ENCODE measurements around the gene COPA. TPM values are rescaled to one million over a fixed set of nuclear protein-coding genes. Genes with fewer than 3 reads are reported as not detected.

COPA gene
- total RNA-seq, 1 experiment from 2014 or later: 183 TPM

DNA sequence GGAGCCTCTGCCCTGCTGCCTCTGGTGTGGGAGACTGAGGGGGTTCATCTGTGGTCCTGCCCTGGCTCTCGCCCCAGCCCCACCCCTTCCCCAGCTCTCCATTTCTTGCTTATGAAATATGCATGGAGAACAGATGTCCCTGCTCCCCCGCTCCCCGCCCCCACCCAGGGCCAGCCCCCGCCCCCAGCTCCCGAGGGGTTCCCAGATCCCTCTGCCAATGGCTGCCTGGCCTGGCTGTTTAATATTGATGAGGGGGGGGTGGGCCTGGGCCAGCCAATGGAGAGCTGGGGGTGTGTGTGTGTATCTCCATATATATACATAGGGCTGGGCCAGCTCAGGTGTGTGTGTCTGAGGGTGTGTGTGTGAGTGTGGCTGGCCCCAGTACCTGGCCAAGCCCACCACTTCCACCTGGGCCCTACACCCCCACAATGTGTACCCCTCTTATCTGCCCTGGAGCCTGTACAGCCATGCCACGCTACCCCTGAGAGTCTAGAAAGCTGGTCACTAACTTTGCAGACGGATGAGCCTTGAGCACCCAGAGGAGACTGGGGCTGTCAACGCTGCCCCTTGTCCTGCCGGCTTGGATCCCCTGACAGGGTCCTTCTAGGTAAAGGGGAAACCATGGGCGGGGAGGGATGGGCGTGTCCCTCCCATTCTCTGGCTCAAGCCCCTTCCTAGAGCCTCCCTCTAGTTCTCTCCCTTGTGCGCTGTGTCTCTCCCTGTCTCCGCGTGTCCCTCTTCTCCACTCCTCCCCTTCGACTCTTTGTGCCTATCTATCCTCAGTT is 23.9 kb upstream of the COPA start, which contains the start of gene NHLH1:
Gene NHLH1 (plus strand): TSS at position 341 of the 785 bp plus-strand sequence. CDS start 3,661 bp downstream, outside the sequence.
- no peak for DNase-seq (ENCODE audit: low read depth, low spot score)
- in situ Hi-C loops (cut with HindIII; ENCODE audit: low pct_unique_long_range_greater_than_20kb, low sequenced_read_pairs): no loop called here

DNA sequence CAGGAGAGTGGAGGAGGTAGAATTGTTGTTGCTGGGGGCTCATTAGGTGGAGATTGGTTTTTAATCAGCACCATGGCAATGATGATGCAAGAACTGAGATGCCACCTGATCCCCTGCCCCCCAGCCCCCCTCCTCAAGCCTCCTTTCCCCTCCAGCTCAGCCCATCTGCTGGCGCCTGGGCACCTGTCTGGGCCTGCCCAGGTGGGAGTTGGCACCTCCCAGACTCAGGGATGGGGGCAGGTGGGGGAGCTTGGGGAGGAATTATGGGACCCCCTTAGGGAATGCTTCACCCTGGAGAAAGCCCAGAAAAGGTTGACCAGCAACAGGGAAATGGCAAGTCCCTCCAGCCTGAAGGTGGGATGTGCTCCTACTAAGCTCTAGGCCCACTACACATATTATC is 22.3 kb upstream of the COPA start:
- in situ Hi-C loops (cut with HindIII; ENCODE audit: low pct_unique_long_range_greater_than_20kb, low sequenced_read_pairs): no loop called here
- no peak for DNase-seq (ENCODE audit: low read depth, low spot score)

DNA sequence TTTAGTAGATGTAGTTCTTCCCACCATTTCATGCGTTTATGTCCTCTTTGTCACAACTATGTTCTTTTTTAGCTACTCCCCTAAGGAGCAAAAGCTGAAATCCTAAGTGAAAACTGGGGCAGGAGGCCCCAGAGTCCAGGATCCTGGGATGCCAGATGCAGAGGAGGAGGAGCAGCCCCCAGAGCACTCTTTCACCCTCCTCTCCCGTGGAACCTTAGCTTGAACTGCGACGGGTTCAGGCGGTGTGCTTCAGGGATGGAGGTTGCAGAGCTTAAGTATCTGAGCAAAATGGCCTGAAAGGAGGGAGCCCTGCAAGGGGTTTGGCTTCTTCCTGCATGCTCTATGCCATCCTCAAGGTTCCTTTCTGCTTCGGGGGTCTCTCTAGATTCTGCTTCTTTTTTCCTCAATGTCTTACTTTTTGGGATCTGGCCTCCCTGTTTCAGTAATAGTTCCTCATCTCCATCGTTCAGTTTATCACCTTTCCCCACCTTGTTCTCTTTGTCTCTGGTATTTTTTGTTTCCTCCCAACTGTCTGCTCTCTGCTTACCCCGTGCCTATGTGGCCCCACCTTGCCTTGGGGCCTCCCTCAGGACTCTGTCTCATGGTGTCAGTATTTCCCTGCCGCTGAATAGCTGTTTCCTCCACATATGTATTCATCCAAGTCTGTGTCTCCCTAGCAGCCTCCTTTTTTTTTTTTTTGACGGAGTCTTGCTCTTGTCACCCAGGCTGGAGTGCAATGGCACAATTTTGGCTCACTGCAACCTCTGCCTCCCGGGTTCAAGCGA is 21.1 kb upstream of the COPA start:
- in situ Hi-C loops (cut with HindIII; ENCODE audit: low pct_unique_long_range_greater_than_20kb, low sequenced_read_pairs): no loop called here
- DNase-seq (ENCODE audit: low read depth, low spot score): no peak

DNA sequence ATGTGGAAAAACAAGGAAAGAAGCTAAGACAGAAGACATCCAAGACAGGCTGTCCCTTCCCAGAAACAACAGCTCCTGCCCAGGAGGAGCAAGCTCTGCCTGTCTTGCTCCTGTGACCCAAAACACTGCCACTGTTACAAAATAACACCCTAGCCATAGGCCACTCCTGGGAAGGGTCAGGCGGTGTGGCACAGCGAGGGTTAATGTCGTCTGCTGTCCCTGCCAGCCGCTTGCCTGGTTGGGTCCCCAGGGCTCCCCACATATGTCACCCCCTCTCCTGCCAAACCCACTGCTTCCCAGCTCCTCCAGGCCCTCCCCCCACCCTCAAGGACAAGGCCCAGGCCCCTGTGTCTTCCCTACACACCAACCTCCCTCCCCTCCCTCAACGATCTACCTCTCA is 20.0 kb upstream of the COPA start:
- no peak for DNase-seq (ENCODE audit: low read depth, low spot score)
- in situ Hi-C loops (cut with HindIII; ENCODE audit: low pct_unique_long_range_greater_than_20kb, low sequenced_read_pairs): no loop called here

DNA sequence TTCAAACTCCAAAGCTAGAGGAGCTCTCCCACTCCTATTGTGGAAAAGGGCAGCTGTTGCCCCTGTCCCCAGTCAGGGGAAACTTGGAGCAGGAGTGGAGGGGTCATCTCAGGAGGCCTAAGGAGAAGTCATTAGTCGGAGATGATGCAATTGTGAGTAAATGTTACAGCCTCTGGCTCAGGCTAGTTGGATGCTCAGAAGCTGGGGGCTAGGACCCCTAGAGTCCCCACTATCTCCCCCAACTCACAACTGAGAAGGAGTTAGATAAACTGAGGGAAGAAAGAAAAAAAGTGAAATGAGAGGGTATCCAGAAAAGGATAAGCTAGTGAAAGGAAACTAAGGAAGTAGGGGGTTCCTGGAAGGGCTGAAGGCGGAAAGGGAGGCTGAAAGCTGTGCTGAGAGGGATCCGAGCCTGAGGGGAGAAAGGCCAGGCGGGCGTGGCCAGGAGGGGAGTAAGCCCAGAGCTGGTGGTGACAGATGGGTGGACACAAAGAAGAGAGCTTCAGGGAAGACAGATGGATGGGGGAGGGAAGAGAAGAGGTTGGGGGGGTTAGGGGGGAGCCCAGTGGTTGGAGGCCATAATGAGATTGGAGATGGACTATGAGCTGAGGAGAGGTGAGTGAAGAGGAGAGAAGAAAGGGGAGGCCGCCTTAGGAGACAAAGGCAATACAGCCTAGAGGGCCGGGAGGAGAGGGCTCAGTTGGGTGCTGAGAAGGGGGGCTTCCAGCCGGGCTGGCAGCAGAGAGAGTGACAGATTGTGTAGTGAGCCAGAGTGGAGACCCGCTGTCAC is 19.3 kb upstream of the COPA start:
- DNase-seq (ENCODE audit: low read depth, low spot score): no peak

DNA sequence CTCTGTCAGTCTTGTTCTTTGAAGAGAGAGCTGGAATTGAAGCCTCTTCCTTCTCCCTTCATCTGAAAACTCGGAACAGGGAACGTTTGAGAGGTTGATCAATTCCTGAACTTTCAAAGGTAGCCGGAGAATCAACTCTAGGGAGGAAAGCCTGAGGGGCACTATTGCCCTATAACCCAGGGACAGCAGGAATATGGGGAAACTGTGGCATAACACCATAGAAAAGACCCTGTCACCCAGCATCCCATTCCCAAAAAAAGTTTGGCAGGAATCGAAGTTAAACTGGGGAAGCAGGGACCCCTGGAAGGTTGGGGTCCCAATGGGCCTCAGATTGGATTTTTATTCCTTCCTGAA is 18.7 kb upstream of the COPA start:
- in situ Hi-C loops (cut with HindIII; ENCODE audit: low pct_unique_long_range_greater_than_20kb, low sequenced_read_pairs): no loop called here
- DNase-seq (ENCODE audit: low read depth, low spot score): no peak

More for the DNA sequence above, 19.3 kb upstream of the COPA start:
- in situ Hi-C loops (cut with HindIII; ENCODE audit: low pct_unique_long_range_greater_than_20kb, low sequenced_read_pairs): no loop called here

DNA sequence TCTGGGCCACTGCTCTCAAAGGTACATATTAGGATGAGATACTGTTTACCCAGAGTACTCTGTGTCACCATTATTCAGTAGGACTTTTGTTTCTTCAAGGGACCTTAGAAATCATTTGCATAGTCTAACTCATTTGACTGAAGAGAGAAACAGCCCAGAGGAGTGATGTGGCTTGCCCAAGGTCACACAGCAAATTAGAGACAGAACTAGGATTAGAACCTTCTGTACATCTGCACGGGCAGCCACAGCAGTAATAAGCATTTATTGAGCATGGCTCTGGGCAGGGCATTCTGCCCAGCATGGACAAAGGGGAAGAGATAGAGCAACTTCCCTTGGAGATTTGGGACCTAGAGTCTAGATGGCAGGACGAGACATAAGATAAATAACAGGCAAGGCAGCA is 18.1 kb upstream of the COPA start:
- DNase-seq (ENCODE audit: low read depth, low spot score): no peak
- in situ Hi-C loops (cut with HindIII; ENCODE audit: low pct_unique_long_range_greater_than_20kb, low sequenced_read_pairs): no loop called here

DNA sequence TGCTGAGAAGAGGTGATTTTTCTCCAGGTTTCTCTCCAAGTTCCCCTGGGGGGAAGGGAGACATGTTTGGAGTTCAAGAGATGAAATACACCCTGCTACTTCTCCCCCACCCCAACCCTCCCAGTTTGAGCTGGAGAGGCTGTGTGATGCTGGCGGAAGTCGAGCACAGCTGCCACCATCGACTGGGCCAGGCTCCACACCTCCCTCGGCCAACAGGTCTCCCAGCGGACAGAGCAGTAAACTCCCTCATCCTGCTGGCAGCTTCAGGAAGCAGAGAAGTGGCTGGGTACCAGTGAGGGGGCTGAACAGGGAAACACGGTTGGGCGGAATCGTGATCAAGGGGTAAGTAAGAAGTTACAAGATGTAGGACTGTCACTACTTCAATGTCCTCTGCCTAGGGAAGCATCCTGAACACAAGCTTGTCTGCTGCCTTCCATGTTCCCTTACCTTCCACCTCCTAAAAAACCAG is 17.2 kb upstream of the COPA start:
- DNase-seq (ENCODE audit: low read depth, low spot score): no peak
- in situ Hi-C loops (cut with HindIII; ENCODE audit: low pct_unique_long_range_greater_than_20kb, low sequenced_read_pairs): no loop called here

DNA sequence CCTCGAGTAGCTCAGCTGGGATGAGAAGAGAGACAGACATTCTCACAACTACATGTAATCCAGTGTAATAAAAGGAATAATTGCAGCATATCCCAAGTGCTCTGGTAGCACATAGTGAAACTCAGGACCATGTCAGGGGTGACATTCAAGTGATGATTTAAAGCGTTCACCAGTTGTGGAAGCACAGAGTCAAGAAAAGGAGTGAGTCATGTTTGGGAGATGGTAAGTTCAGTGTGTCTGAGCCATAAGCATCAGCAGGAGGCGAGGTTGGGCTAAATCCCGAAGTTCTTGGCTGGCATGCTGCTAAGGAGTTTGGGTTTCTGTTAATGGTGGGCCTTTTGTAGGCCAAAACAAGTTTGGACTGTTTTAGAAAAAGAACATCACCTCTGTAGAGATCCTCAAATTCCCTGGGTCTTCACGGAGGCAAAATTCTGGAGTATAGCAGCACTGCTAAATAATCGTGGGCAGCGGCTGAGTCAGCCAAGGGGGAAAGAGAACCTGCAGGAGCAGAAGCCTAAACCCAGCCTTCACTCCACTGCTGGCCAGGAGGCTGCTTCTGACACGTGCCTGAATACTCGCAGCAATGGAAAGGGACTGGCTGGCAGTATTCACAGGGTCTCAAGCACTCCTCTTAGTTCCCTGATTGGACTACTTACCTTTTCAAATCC is 16.6 kb upstream of the COPA start:
- in situ Hi-C loops (cut with HindIII; ENCODE audit: low pct_unique_long_range_greater_than_20kb, low sequenced_read_pairs): no loop called here

DNA sequence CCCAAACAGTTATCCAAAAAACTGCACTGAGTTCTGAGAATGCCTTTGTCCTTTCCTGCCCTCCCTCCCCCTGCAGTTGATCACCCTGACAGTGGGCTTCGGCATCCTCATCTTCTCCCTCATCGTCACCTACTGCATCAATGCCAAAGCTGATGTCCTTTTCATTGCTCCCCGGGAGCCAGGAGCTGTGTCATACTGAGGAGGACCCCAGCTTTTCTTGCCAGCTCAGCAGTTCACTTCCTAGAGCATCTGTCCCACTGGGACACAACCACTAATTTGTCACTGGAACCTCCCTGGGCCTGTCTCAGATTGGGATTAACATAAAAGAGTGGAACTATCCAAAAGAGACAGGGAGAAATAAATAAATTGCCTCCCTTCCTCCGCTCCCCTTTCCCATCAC is 15.0 kb upstream of the COPA start:
- no peak for DNase-seq (ENCODE audit: low read depth, low spot score)
- in situ Hi-C loops (cut with HindIII; ENCODE audit: low pct_unique_long_range_greater_than_20kb, low sequenced_read_pairs): no loop called here

More for the DNA sequence above, 16.6 kb upstream of the COPA start:
- no peak for DNase-seq (ENCODE audit: low read depth, low spot score)

DNA sequence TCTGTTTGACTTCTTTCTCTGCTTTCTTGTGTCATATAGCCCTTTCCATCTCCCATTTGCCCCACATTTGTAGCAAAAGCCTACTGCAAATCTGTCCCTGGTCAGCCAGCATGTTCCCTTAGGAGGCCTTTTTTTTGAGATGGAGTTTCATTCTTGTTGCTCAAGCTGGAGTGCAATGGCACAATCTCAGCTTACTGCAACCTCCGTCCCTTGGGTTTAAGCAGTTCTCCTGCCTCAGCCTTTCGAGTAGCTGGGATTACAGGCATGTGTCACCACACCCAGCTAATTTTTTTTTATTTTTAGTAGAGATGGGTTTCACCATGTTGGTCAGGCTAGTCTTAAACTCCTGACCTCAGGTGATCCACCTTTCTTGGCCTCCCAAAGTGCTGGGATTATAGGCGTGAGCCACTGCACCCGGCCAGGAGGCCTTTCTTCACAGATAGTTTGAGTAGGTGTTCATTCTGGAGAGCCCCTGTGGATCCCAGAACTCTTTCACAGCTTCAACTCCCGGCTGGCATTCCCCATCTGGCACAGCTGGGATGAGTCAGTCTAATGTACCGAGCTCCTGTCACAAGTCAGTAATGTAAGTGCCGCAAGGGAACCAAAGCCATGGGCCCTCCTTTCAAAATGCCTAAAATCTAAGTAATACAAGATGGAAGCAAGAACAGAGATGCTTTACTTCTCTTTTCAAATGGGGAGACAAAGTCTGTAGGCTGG is 14.4 kb upstream of the COPA start:
- in situ Hi-C loops (cut with HindIII; ENCODE audit: low pct_unique_long_range_greater_than_20kb, low sequenced_read_pairs): no loop called here
- no peak for DNase-seq (ENCODE audit: low read depth, low spot score)

DNA sequence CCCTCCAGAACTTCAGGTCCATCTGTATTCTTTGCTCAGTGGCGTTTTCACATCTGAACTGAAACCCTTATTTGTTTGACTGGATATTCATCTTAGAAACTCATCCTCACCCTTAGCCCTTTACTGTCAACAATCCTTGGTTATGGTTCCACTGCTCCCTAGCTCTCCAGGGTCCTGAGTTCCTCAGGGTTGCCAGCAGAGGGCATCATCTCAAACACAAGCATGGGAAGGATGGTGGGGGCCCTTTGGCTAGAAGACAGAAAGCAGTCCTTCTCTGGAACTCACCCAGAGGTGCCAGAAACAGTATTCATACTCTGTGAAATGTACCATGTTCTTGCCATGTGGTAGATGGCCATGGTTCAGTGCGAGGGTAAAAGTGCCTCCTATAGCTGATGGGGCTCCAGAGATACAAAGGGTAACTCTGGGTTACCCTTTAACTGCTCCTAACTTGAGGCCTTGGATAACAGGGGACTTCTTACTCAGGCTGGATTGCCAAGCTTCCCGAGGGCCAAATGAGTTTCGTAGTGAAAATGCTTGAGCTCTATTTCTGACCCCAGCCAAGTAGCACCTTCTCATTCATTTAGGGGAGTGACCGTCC is 11.4 kb upstream of the COPA start:
- in situ Hi-C loops (cut with HindIII; ENCODE audit: low pct_unique_long_range_greater_than_20kb, low sequenced_read_pairs): no loop called here
- peak; percentile 61 for DNase-seq (ENCODE audit: low read depth, low spot score)

DNA sequence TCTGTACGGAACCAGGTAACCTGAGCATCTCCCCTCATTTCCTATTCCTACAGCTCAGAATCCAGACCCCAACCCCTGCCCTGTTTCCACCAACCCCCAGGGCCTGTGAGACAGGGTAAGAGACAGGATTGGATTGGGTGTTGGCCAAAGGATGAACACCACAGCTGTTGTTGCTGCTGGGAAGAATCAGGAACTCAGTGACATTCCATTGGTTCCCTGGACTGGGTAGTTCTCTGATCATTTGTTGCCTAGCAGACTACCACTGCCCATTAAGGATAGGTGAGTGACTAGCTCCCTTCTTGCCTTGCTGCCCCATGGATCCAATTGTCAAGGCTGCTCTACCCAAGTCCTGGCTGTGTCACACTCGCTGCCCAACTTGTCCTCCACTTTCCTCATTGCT is 10.2 kb upstream of the COPA start:
- DNase-seq (ENCODE audit: low read depth, low spot score): peak; percentile 77
- in situ Hi-C loops (cut with HindIII; ENCODE audit: low pct_unique_long_range_greater_than_20kb, low sequenced_read_pairs): no loop called here

DNA sequence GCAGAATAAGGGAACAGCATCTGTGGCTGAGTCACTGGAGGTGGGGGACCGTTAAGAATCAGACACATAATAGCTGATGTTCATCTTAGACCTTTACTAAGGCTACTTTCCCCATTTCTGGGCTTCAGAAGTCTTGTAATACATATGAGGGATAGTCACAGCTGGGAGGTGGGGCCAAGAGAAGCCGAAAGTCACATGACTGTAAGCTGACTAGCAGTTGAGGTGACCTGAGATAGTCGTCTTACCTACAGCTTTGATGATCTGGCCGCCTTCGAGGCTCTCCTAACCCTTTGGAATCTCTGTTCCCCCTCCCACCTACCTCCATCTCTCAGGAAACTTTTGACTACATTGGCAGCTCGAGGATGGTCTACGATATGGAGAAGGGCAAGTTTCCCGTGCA is 9.5 kb upstream of the COPA start:
- in situ Hi-C loops (cut with HindIII; ENCODE audit: low pct_unique_long_range_greater_than_20kb, low sequenced_read_pairs): no loop called here

DNA sequence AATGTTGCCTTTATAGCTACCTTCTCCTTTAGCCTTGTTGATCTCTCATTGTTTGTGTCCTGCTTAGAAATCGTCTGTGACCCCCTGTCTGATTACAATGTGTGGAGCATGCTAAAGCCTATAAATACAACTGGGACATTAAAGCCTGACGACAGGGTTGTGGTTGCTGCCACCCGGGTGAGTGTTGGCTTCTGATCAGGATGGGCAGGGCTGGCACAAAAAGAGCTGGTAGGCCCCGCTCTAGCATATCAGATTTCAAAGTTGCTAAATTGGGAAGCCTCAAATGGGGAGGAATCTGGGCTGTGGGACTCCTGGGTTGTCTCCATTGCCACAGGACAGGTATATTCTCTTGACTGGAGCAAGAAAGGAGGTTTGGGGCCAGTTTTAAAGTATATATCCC is 8.6 kb upstream of the COPA start:
- DNase-seq (ENCODE audit: low read depth, low spot score): no peak
- in situ Hi-C loops (cut with HindIII; ENCODE audit: low pct_unique_long_range_greater_than_20kb, low sequenced_read_pairs): no loop called here

More for the DNA sequence above, 9.5 kb upstream of the COPA start:
- no peak for DNase-seq (ENCODE audit: low read depth, low spot score)

DNA sequence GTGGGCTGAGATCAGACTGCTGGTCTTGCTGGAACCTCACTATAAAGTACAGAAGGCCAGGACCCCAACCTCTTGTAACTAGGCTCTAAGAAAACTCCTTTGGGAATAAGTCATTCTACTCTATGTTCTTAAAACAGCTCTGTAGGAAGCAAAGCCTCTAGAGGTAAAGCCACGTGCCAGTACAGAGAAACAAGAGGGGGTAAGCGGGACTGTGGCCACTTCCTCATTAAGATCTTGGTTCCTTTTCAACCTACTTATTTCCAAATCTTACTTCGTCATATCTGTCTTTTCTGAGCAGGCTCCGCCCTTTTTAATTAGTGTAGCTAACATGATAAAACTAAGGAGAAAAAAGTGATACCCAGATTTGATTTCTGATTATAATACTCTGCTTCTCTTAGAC is 3.9 kb upstream of the COPA start:
- DNase-seq (ENCODE audit: low read depth, low spot score): no peak
- in situ Hi-C loops (cut with HindIII; ENCODE audit: low pct_unique_long_range_greater_than_20kb, low sequenced_read_pairs): no loop called here

DNA sequence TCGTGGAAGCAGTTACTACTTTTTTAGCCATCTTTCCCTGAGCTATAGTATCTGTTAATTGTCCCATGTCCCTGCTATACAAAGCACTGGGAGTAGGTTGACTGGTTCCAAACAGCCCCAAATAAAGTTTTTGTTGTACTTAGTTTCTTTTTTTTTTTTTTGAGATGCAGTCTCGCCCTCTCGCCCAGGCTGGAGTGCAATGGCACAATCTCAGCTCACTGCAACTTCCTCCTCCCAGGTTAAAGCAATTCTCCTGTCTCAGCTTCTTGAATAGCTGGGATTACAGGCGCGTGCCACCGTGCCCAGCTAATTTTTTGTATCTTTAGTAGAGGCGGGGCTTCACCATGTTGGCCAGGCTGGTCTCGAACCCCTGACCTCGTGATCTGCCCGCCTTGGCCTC is 3.4 kb upstream of the COPA start:
- no peak for DNase-seq (ENCODE audit: low read depth, low spot score)
- in situ Hi-C loops (cut with HindIII; ENCODE audit: low pct_unique_long_range_greater_than_20kb, low sequenced_read_pairs): no loop called here
